Measurements from ENCODE around the gene PRR13.

DNA sequence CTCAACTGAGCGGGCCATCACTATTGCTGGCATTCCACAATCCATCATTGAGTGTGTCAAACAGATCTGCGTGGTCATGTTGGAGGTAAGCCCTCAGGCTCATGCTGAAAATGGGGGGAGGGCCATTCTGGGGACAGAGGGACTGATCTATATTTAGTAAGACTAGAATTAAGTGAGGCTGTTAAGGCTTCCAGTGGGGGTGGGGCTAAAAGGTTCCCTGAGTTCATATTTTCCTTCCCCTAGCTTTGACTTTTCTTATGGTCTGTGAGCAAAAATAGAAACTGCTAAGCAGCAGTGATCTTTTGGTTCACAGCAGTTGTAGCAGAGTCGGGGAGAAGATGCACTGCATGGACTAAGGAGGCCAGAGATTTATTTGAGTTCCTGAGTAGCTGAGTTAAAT, 19.5 kb downstream of the PRR13 start:
- no peak for TF ChIP-seq ZNF274 (IDR thresholded peaks at IDR 0.05; ENCODE audit: low read depth, low read length)
- no peak for TF ChIP-seq SUZ12 (IDR thresholded peaks at IDR 0.05; ENCODE audit: extremely low read depth, insufficient read depth, insufficient read length)
- no peak for TF ChIP-seq YY1 (IDR thresholded peaks at IDR 0.05; ENCODE audit: insufficient read depth, insufficient read length)
